ENCODE results near the gene TMEM187. TPM values are rescaled to one million over a fixed set of nuclear protein-coding genes. Genes with fewer than 3 reads are reported as not detected.
A peak's percentile ranks its signal among the peaks of the same experiment; 100 is the strongest.

The TMEM187 gene
- total RNA-seq, 4 donors from 2014 or later: 1.5 to 9.5 (median 5.4) TPM

- no peaks in the 10 kb centered on the region for H3K27me3 ChIP-seq
- WGBS, 2 donors (ENCODE audit: low coverage in 1 of 2): 63% methylated on average over 13 of the region's 16 CpGs; no CpG with 5 or more reads in 1 of the 2 donors
- H3K36me3 ChIP-seq: peaks cover 0 to 17% of the 10 kb centered on the region in 2 donors
- no peaks in the 10 kb centered on the region for H3K9me3 ChIP-seq
- peaks cover 2 to 58% (median 34%) of the 10 kb centered on the region in 3 donors for H3K4me1 ChIP-seq
- peak overlapping the region in 1 of 2 donors; percentile 76 for H3K4me3 ChIP-seq
- ATAC-seq: no peak
- TF ChIP-seq POLR2A (IDR thresholded peaks at IDR 0.05) (no peak), POLR2AphosphoS5 (IDR thresholded peaks at IDR 0.05) (no peak), EP300 (IDR thresholded peaks at IDR 0.05) (no peak)
- TF ChIP-seq, protein P1, sequence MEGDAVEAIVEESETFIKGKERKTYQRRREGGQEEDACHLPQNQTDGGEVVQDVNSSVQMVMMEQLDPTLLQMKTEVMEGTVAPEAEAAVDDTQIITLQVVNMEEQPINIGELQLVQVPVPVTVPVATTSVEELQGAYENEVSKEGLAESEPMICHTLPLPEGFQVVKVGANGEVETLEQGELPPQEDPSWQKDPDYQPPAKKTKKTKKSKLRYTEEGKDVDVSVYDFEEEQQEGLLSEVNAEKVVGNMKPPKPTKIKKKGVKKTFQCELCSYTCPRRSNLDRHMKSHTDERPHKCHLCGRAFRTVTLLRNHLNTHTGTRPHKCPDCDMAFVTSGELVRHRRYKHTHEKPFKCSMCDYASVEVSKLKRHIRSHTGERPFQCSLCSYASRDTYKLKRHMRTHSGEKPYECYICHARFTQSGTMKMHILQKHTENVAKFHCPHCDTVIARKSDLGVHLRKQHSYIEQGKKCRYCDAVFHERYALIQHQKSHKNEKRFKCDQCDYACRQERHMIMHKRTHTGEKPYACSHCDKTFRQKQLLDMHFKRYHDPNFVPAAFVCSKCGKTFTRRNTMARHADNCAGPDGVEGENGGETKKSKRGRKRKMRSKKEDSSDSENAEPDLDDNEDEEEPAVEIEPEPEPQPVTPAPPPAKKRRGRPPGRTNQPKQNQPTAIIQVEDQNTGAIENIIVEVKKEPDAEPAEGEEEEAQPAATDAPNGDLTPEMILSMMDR (IDR thresholded peaks at IDR 0.05): no peak
- peak overlapping the region in 3 of 4 donors; percentile 97 to 99 (median 99) for H3K27ac ChIP-seq
Observed at GRCh38 chrX:153967536-153968224, 4.9 kb upstream of the TMEM187 start.

- H3K9me3 ChIP-seq: no peaks in the 10 kb centered on the region
- H3K36me3 ChIP-seq: peaks cover 0 to 11% of the 10 kb centered on the region in 2 donors
- no peak for ATAC-seq
- TF ChIP-seq, protein P1 (IDR thresholded peaks at IDR 0.05): no peak
- TF ChIP-seq POLR2AphosphoS5 (IDR thresholded peaks at IDR 0.05) (no peak), POLR2A (IDR thresholded peaks at IDR 0.05) (no peak), EP300 (IDR thresholded peaks at IDR 0.05) (no peak)
- H3K4me1 ChIP-seq: peaks cover 2 to 59% (median 34%) of the 10 kb centered on the region in 3 donors
- H3K27me3 ChIP-seq: no peaks in the 10 kb centered on the region
- H3K27ac ChIP-seq: peak overlapping the region in 3 of 4 donors; percentile 97 to 99 (median 99)
- H3K4me3 ChIP-seq: peak overlapping the region in 1 of 2 donors; percentile 76
- 92% methylated on average over 6 of the region's 9 CpGs; no CpG with 5 or more reads in 1 of the 2 donors for WGBS, 2 donors (ENCODE audit: low coverage in 1 of 2)
Observed at GRCh38 chrX:153968255-153968654, 4.3 kb upstream of the TMEM187 start.

- Histone ChIP-seq H3K9me3 (no peaks in the 10 kb centered on the region), H3K27me3 (no peaks in the 10 kb centered on the region), H3K36me3 (peaks cover 0 to 6% of the 10 kb centered on the region in 2 donors), H3K4me3 (peak overlapping the region in 1 of 2 donors; percentile 76), H3K4me1 (peaks cover 2 to 64% (median 36%) of the 10 kb centered on the region in 3 donors), H3K27ac (peak overlapping the region in 3 of 4 donors; percentile 97 to 99 (median 99))
- TF ChIP-seq POLR2A (IDR thresholded peaks at IDR 0.05) (no peak), EP300 (IDR thresholded peaks at IDR 0.05) (no peak), POLR2AphosphoS5 (IDR thresholded peaks at IDR 0.05) (no peak)
- TF ChIP-seq, protein P1 (IDR thresholded peaks at IDR 0.05): no peak
- ATAC-seq: no peak
- 37% methylated on average over 2 of the region's 12 CpGs; no CpG with 5 or more reads in 1 of the 2 donors for WGBS, 2 donors (ENCODE audit: low coverage in 1 of 2)
Observed at GRCh38 chrX:153968754-153969124, 3.8 kb upstream of the TMEM187 start.

- Histone ChIP-seq H3K9me3 (no peaks in the 10 kb centered on the region), H3K36me3 (peaks cover 0 to under 1% of the 10 kb centered on the region in 2 donors), H3K27me3 (no peaks in the 10 kb centered on the region), H3K4me1 (peaks cover 2 to 68% (median 39%) of the 10 kb centered on the region in 3 donors), H3K27ac (peak overlapping the region; percentile 94 to 99 (median 98)), H3K4me3 (peak overlapping the region; percentile 65 to 76)
- TF ChIP-seq POLR2A (IDR thresholded peaks at IDR 0.05): no peak
- no peak for TF ChIP-seq EP300 (IDR thresholded peaks at IDR 0.05)
- no peak for TF ChIP-seq POLR2AphosphoS5 (IDR thresholded peaks at IDR 0.05)
- TF ChIP-seq, protein P1 (IDR thresholded peaks at IDR 0.05): no peak
- ATAC-seq: no peak
- WGBS, 2 donors (ENCODE audit: low coverage in 1 of 2): 27% methylated on average over 5 of the region's 25 CpGs; no CpG with 5 or more reads in 1 of the 2 donors
Observed at GRCh38 chrX:153969125-153969903, 3.2 kb upstream of the TMEM187 start.
